ENCODE data around the gene ZNF512B.
"Not testable (repeated sequence)": the region's sequence is repeated elsewhere in the genome, so short reads cannot be mapped to it uniquely, and the experiment has no call there.

ZNF512B gene

GRCh38 chr20:63973160-63973479, 3.4 kb upstream of the ZNF512B start:
- Mint-ChIP-seq H3K4me3 (no peak overlapping the region), H3K27ac (peak overlapping the region; percentile 38), H3K4me1 (ENCODE audit: low read depth) (peaks cover 43% of the 10 kb centered on the region), H3K27me3 (peaks cover 37% of the 10 kb centered on the region), H3K9me3 (no peaks in the 10 kb centered on the region), H3K36me3 (ENCODE audit: low read depth) (peaks cover 12% of the 10 kb centered on the region)
- intact Hi-C loops (cut with micrococcal nuclease), result loop anchor here (5.0 kb wide), 3 partner anchors 61 to 536 kb away; partner anchors contain the start of gene PTK6

GRCh38 chr20:63972312-63973159, 2.8 kb upstream of the ZNF512B start:
- Mint-ChIP-seq H3K9me3 (no peaks in the 10 kb centered on the region), H3K4me1 (ENCODE audit: low read depth) (peaks cover 39% of the 10 kb centered on the region), H3K27ac (no peak overlapping the region)

GRCh38 chr20:63971960-63972311, 2.2 kb upstream of the ZNF512B start:
- Mint-ChIP-seq H3K4me1 (ENCODE audit: low read depth) (peaks cover 33% of the 10 kb centered on the region), H3K36me3 (ENCODE audit: low read depth) (peaks cover 20% of the 10 kb centered on the region), H3K27me3 (peaks cover 38% of the 10 kb centered on the region)
- H3K9me3 Mint-ChIP-seq, H3K4me3 Mint-ChIP-seq, H3K27ac Mint-ChIP-seq: not testable (repeated sequence)
- intact Hi-C loops (cut with micrococcal nuclease), result loop anchor here (5.0 kb wide), 3 partner anchors 60 to 535 kb away; partner anchors contain the start of gene PTK6

More at GRCh38 chr20:63972312-63973159, 2.8 kb upstream of the ZNF512B start:
- Mint-ChIP-seq H3K4me3 (no peak overlapping the region), H3K27me3 (peaks cover 38% of the 10 kb centered on the region), H3K36me3 (ENCODE audit: low read depth) (peaks cover 14% of the 10 kb centered on the region)
- intact Hi-C loops (cut with micrococcal nuclease), result loop anchor here (5.0 kb wide), 3 partner anchors 60 to 535 kb away; partner anchors contain the start of gene PTK6

DNA sequence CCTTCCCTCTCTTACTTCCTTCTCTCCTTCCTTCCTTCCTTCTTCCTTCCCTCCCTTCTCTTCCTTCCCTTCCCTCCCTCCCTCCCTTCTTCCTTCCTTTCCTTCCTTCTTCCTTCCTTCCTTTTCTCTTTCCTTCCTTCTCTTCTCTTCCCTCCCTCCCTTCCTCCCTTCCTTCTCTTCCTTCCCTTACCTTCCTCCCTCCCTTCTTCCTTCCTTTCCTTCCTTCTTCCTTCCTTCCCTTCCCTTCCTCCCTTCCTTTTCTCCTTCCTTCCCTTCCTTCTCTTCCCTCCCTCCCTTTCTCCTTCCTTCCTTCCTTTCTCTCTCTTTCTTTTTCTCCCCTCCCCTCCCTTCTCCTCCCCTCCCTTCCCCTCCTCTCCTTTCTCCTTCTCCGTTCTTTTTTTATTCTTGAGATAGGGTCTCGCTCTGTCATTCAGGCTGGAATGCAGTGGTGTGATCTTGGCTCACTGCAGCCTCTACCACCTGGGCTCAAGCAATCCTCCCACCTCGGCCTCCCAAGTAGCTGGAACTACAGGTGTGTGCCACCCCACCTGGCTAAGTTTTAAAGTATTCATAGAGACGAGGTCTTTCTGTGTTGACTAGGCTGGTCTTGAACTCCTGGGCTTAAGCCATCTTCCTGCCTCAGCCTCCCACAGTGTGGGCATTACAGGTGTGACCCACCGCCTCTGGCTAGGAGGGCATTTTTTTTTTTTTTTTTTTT, 1.1 kb upstream of the ZNF512B start:
- Mint-ChIP-seq H3K27ac (no peak overlapping the region), H3K36me3 (ENCODE audit: low read depth) (peaks cover 25% of the 10 kb centered on the region), H3K4me3 (no peak overlapping the region), H3K27me3 (peaks cover 33% of the 10 kb centered on the region), H3K4me1 (ENCODE audit: low read depth) (peaks cover 24% of the 10 kb centered on the region), H3K9me3 (peaks cover 5% of the 10 kb centered on the region)
- intact Hi-C loops (cut with micrococcal nuclease), result loop anchor here (5.0 kb wide), 3 partner anchors 59 to 534 kb away; partner anchors contain the start of gene PTK6

DNA sequence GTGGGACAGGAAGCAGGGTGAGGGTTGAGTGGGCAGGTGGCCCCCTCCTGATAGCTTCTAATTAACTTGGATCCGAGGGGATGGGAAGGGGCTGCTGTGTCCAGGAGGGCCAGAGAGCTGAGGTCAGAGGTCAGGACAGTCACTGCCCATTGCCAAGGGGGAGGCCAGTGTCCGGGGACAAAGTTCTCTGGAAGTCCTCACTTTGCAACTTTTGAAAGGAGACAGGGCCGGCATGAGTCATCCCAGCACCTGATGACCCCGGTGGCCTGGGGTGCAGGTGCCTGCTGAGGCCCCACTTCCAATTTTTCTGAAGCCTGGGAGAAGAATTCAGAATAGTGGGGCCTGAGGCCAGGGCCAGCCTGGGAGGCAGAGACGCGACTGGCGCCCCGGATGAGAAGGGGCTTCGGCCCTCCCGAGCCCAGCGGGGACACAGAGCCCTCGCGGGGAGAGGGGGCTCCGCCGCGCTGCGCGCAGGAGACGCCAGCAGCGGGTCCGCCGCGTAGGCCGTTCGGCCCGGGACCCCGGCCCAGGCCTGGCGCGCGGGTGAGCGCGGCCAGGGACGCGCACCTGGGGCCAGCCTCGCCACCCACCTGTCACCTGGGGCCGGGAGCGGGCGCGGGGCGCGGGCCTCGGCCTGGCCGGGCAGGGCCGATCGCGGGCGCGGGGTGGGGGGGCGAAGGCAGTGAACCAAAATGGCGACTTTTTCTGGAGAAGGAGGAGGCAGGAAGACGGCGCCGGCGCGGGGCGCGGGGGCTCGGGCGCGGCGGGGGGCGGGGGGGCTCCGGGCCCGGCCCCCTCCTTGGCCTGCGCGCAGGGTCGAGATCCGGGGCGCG, 586 bp downstream of the ZNF512B start:
- Mint-ChIP-seq H3K27me3 (peaks cover 33% of the 10 kb centered on the region), H3K36me3 (ENCODE audit: low read depth) (peaks cover 27% of the 10 kb centered on the region), H3K9me3 (peaks cover 8% of the 10 kb centered on the region), H3K4me1 (ENCODE audit: low read depth) (peaks cover 22% of the 10 kb centered on the region), H3K27ac (peak overlapping the region; percentile 71), H3K4me3 (peak overlapping the region; percentile 79)
- intact Hi-C loops (cut with micrococcal nuclease), result no loop called here

DNA sequence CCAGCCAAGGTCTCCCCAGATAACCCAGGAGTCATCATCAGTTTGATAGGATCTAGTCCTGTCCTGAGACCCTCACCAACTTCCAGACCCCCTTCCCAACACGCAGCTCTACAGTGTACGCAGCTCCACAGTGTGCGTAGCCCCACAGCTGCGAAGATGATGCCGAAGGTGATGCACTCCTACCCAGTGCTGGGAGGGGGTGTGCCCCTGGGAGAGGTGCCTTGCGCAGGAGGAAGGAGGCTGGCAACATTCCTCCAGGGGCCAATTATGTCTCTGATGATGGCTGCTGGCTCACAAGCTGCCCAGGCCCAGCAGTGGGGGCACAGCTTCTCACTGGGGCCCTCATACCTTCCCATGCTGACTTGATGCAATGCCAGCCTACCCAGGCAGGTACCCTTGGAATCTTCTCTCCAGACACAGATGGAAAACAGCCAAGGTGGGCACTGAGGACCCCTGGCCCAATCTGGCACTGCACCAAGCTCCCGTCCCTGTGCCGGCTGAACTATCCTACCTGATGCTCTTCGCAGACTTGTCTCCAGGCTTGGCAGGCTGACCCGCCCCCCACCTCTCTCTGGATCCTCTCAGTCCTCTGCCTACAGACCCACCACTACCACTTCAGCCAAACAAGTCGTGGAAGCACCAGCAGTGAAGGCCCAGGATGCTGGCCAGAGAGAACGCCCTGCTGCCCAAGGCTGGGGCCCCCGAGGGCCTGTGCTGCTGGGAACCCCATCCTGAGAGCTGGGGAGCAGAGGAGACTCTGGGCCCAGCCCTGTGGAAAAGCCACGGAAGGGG, 1.4 kb downstream of the ZNF512B start:
- intact Hi-C loops (cut with micrococcal nuclease), result no loop called here
- peaks cover 35% of the 10 kb centered on the region for H3K36me3 Mint-ChIP-seq (ENCODE audit: low read depth)
- peak overlapping the region; percentile 71 for H3K27ac Mint-ChIP-seq
- H3K4me3 Mint-ChIP-seq, result peak overlapping the region; percentile 79
- peaks cover 14% of the 10 kb centered on the region for H3K4me1 Mint-ChIP-seq (ENCODE audit: low read depth)
- peaks cover 8% of the 10 kb centered on the region for H3K9me3 Mint-ChIP-seq
- peaks cover 31% of the 10 kb centered on the region for H3K27me3 Mint-ChIP-seq

DNA sequence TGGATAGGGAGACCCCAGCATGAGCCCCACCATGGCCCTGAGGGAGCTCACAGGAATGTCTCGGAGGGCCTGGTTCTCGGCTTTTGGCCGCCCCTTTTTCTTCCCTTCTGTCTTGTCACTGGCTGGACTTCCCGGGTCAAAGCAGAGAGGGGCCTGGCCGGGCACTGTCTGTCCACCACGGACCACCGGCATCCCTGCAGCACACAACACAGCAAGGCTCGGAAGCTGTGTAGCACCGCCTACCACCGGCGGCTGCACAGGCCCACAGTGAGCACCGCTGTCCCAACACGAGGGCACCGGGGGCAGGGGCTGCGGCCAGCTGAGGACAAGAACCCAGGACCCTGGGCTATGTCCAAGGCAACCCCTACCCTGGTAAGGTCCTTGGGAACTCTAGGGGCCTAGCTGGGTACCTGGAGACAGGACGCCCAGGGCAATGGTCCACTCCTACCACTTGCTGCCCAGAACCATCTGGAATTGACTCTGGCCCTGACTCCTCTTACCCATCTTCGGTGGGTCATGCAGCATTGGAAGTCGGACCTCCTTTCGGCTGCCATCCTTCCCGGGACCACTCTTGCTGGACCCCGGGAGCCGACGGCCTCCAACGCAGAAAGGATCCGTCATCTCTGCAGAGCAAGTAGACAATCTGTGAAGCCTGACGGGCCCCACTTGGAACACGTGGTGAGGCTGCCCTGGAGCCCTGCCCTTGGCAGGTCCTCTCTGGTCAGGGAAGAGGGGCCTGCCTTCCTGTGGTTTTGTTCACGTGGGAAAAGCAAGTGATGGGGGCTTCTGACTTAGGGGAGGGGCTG, 2.2 kb downstream of the ZNF512B start:
- Mint-ChIP-seq H3K36me3 (ENCODE audit: low read depth) (peaks cover 43% of the 10 kb centered on the region), H3K27me3 (peaks cover 24% of the 10 kb centered on the region), H3K4me3 (no peak overlapping the region), H3K4me1 (ENCODE audit: low read depth) (peaks cover 11% of the 10 kb centered on the region), H3K27ac (no peak overlapping the region), H3K9me3 (peaks cover 8% of the 10 kb centered on the region)
- intact Hi-C loops (cut with micrococcal nuclease), result no loop called here

DNA sequence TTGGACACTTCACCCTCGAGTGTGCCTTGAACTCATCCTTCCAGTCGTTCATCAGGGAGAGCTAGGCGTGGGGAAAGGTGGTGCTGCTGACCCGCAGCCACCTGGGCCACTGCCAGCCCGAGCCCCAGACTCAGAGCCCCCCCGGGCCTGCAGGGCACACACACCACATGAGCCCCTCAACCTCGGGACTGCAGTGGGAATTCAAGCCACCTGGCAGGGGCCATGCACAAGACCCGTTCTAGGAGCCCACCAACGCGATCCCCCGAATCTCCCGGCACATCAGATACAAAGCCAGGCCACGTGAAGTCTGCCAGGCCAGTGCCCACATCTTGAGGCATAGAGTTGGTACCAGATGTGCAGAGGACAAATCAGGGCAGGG, 2.8 kb downstream of the ZNF512B start:
- no peak overlapping the region for H3K4me3 Mint-ChIP-seq
- intact Hi-C loops (cut with micrococcal nuclease), result no loop called here

GRCh38 chr20:63966172-63966943, 3.4 kb downstream of the ZNF512B start:
- Mint-ChIP-seq H3K27ac (no peak overlapping the region), H3K4me3 (no peak overlapping the region), H3K9me3 (peaks cover 8% of the 10 kb centered on the region), H3K4me1 (ENCODE audit: low read depth) (peaks cover 11% of the 10 kb centered on the region), H3K36me3 (ENCODE audit: low read depth) (peaks cover 55% of the 10 kb centered on the region), H3K27me3 (peaks cover 22% of the 10 kb centered on the region)
- intact Hi-C loops (cut with micrococcal nuclease), result no loop called here

More for the DNA sequence above, 2.8 kb downstream of the ZNF512B start:
- Mint-ChIP-seq H3K4me1 (ENCODE audit: low read depth) (peaks cover 11% of the 10 kb centered on the region), H3K27ac (no peak overlapping the region), H3K36me3 (ENCODE audit: low read depth) (peaks cover 49% of the 10 kb centered on the region), H3K9me3 (peaks cover 8% of the 10 kb centered on the region), H3K27me3 (peaks cover 22% of the 10 kb centered on the region)

GRCh38 chr20:63964412-63964811, 5.3 kb downstream of the ZNF512B start:
- no peak overlapping the region for H3K4me3 Mint-ChIP-seq
- intact Hi-C loops (cut with micrococcal nuclease), result no loop called here
- H3K4me1 Mint-ChIP-seq (ENCODE audit: low read depth), result peaks cover 11% of the 10 kb centered on the region
- H3K9me3 Mint-ChIP-seq, result peaks cover 8% of the 10 kb centered on the region
- H3K27ac Mint-ChIP-seq, result no peak overlapping the region
- peaks cover 69% of the 10 kb centered on the region for H3K36me3 Mint-ChIP-seq (ENCODE audit: low read depth)
- peaks cover 10% of the 10 kb centered on the region for H3K27me3 Mint-ChIP-seq

DNA sequence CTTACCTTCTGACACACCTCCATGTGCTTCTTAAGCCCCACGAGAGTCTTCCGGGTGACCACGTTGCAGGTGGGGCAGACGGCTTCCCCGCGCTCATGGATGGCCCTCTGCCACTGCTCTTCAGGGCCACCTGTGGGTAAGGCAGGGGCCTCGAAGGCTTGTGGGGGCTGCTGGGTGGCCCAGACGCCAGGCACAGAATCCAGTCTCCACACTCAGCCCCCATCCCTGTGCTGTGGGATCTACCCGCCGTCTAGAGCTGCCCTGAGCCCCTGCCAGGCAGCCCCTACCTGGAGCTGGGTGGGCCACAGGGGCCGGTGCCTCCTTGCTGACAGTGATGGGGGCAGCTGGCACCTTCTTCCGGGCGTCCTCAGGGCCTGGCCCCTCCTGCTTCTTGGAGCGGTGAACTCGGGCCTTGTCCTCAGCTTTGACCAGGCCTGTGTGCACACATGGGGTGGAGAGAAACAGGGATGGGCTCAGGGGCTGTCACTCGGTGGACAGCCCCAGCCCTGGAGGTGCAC, 5.9 kb downstream of the ZNF512B start:
- Mint-ChIP-seq H3K36me3 (ENCODE audit: low read depth) (peaks cover 74% of the 10 kb centered on the region), H3K4me3 (no peak overlapping the region), H3K9me3 (peaks cover 8% of the 10 kb centered on the region), H3K4me1 (ENCODE audit: low read depth) (peaks cover 9% of the 10 kb centered on the region), H3K27me3 (peaks cover 8% of the 10 kb centered on the region), H3K27ac (no peak overlapping the region)
- intact Hi-C loops (cut with micrococcal nuclease), result no loop called here

GRCh38 chr20:63963348-63963741, 6.4 kb downstream of the ZNF512B start:
- Mint-ChIP-seq H3K36me3 (ENCODE audit: low read depth) (peaks cover 76% of the 10 kb centered on the region), H3K4me3 (no peak overlapping the region), H3K27ac (no peak overlapping the region), H3K9me3 (peaks cover 8% of the 10 kb centered on the region), H3K4me1 (ENCODE audit: low read depth) (peaks cover 4% of the 10 kb centered on the region), H3K27me3 (peaks cover 3% of the 10 kb centered on the region)
- intact Hi-C loops (cut with micrococcal nuclease), result no loop called here

Measured in dendritic cell treated with granulocyte-macrophage colony-stimulating factor and Interleukin-4, amounts not matched to agents 40 ng/mL and 50 ng/mL, for 4 days (primary cell).